Spleen (tissue), 11 donors: ENCODE results near the gene TRAPPC2B. TPM values are rescaled to one million over a fixed set of nuclear protein-coding genes. Genes with fewer than 3 reads are reported as not detected.
A peak's percentile ranks its signal among the peaks of the same experiment; 100 is the strongest.

Experiments
- DNase-seq: peaks from one replicate; pipeline ENCODE4 v3.0.0-alpha.2; 2020
- H3K27ac ChIP-seq, 8 donors: fragments of 200-600 bp; sonication (generic) in 7 of 8; 1 replicate in 4 of 8; 2 replicates in 4 of 8; pipeline versions ENCODE4 v1.5.0 to v1.8.0; 2016 to 2021; ENCODE audit warnings: inconsistent platforms in 4 of 8, mild to moderate bottlenecking in 4 of 8, moderate library complexity in 1 of 8
- H3K27me3 ChIP-seq, 7 donors: fragments of 200-600 bp; sonication (generic) in 6 of 7; replicated peaks in 1 of 7; 1 replicate in 4 of 7; 2 replicates in 3 of 7; pipeline versions ENCODE4 v1.5.0 to v1.8.0; 2016 to 2021; ENCODE audit warnings: inconsistent platforms in 3 of 7, mild to moderate bottlenecking in 1 of 7
- H3K36me3 ChIP-seq, 6 donors: fragments of 200-600 bp; sonication (generic) in 5 of 6; 1 replicate in 4 of 6; 2 replicates in 2 of 6; pipeline versions ENCODE4 v1.5.0 to v1.8.0; 2016 to 2021; ENCODE audit warnings: inconsistent platforms in 2 of 6
- H3K4me1 ChIP-seq, 6 donors: fragments of 200-600 bp; sonication (generic) in 5 of 6; 1 replicate in 3 of 6; 2 replicates in 3 of 6; pipeline versions ENCODE4 v1.5.0 to v1.8.0; 2016 to 2021; ENCODE audit warnings: inconsistent platforms in 3 of 6
- H3K4me3 ChIP-seq, 8 donors: fragments of 200-600 bp; sonication (generic) in 7 of 8; 1 replicate in 4 of 8; 2 replicates in 4 of 8; pipeline versions ENCODE4 v1.5.0 to v1.8.0; 2016 to 2021; ENCODE audit warnings: inconsistent platforms in 4 of 8, mild to moderate bottlenecking in 4 of 8, moderate library complexity in 2 of 8
- H3K9me3 ChIP-seq, 8 donors: fragments of 200-600 bp; sonication (generic) in 7 of 8; 1 replicate in 4 of 8; 2 replicates in 4 of 8; pipeline versions ENCODE4 v1.5.0 to v1.8.0; 2016 to 2021; ENCODE audit warnings: inconsistent platforms in 4 of 8
- CTCF ChIP-seq, 11 experiments: fragments of 200-600 bp in 7 of 11; fragments of 450-650 bp in 4 of 11; sonication (generic) in 4 of 11; IDR thresholded peaks in 8 of 11; conservative IDR thresholded peaks in 3 of 11; 1 replicate in 7 of 11; 2 replicates in 4 of 11; pipeline versions ENCODE4 v1.4.0 to v1.8.0; 2016 to 2021; ENCODE audit warnings: antibody characterized with exemption in 11 of 11, inconsistent platforms in 4 of 11, mild to moderate bottlenecking in 1 of 11
- POLR2A ChIP-seq, 3 donors: fragments of 450-650 bp; IDR thresholded peaks; one replicate each; pipeline ENCODE4 v1.5.1; 2017; ENCODE audit warnings: antibody characterized with exemption in 3 of 3, mild to moderate bottlenecking in 1 of 3
- POLR2AphosphoS5 ChIP-seq, 3 donors: sonication (generic); formaldehyde crosslinking; IDR thresholded peaks; one replicate each; pipeline ENCODE4 v1.5.1; 2017; ENCODE audit warnings: antibody characterized with exemption in 3 of 3
- WGBS, 5 donors: extraction: QIAGEN DNeasy Blood & Tissue Kit in 3 of 5; methylation state at CpG; one replicate each; pipeline versions ENCODE4 v1.1.5 to v1.1.7; 2013 to 2018; 5-methylcytosine and 5-hydroxymethylcytosine counted together
- intact Hi-C: fragments of 100-400 bp; cut with DNase I; formaldehyde crosslinking; loops from one replicate; pipeline ENCODE4 v1.15.0; 2023; ENCODE audit warnings: low total_unique reads
- polyA plus RNA-seq, 3 donors: library from polyadenylated mRNA; stranded (reverse); fragments of 200-250 nt; gene quantifications; one replicate each; pipeline ENCODE4 v1.2.1, GENCODE V29; 2013
- total RNA-seq, 7 donors: library from RNA; depleted of rRNA in 3 of 7; stranded (reverse); fragments of >200 nt in 3 of 7; fragmentation: NEBNext Ultra II Directional in 4 of 7; extraction: Animal tissue kit (Norgen Biotek cat#: 25700) in 4 of 7; gene quantifications; one replicate each; pipeline versions ENCODE4 v1.1.0 to v1.2.1, GENCODE V29; 2016 to 2021
- donor health status: healthy with polysubstance abuse.
- donor health status: DM: no; HTN: no; CAD: no; lungs with moderate emphysema.
- donor health status: DM: no; HTN: no; CAD: no.
- donor health status: Bipolar disorder and iron deficiency.
- donor health status: healthy.
- donor health status: DM: no; HTN: no; CAD: no.
- donor health status: DM: yes; HTN: yes; CAD: no.

TRAPPC2B gene
- total and polyA plus RNA-seq, 10 donors: 7.7 to 36.6 (median 21.2) TPM

GRCh38 chr19:57403737-57404563 lies 40.6 kb downstream of the TRAPPC2B start:
- Histone ChIP-seq H3K27ac (no peak overlapping the region), H3K27me3 (no peaks in the 10 kb centered on the region), H3K36me3 (peaks cover under 1 to 38% (median 13%) of the 10 kb centered on the region in 6 donors), H3K4me3 (no peak overlapping the region), H3K4me1 (peaks cover 0 to 5% (median 2%) of the 10 kb centered on the region in 6 donors), H3K9me3 (peaks cover 0 to 50% (median 43%) of the 10 kb centered on the region in 8 donors)
- intact Hi-C loops: no loop called here
- WGBS, 5 donors: 87 to 98% (median 96%) methylated on average over 2 to 9 of the region's 9 CpGs
- no peak for DNase-seq
- TF ChIP-seq POLR2A (IDR thresholded peaks at IDR 0.05): no peak
- no peak for TF ChIP-seq CTCF (IDR thresholded peaks at IDR 0.05 in 8 of 11, conservative IDR thresholded peaks at IDR 0.05 in 3 of 11)
- no peak for TF ChIP-seq POLR2AphosphoS5 (IDR thresholded peaks at IDR 0.05)

GRCh38 chr19:57406516-57407123 lies 43.3 kb downstream of the TRAPPC2B start:
- H3K27me3 ChIP-seq: no peaks in the 10 kb centered on the region
- H3K4me1 ChIP-seq: peaks cover 5 to 18% (median 12%) of the 10 kb centered on the region in 6 donors
- no peak overlapping the region for H3K27ac ChIP-seq
- DNase-seq: peak; percentile 86
- peaks cover 0 to 24% (median 18%) of the 10 kb centered on the region in 8 donors for H3K9me3 ChIP-seq
- no peak overlapping the region for H3K4me3 ChIP-seq
- intact Hi-C loops: loop anchor here (5.0 kb wide), 1 partner anchor 746 kb away; the partner anchor contains the start of gene ZNF329
- TF ChIP-seq POLR2AphosphoS5 (IDR thresholded peaks at IDR 0.05): peak in 2 of 3 donors; percentile 36 to 39
- peak; percentile 30 to 80 (median 66) for TF ChIP-seq CTCF (IDR thresholded peaks at IDR 0.05 in 8 of 11, conservative IDR thresholded peaks at IDR 0.05 in 3 of 11)
- TF ChIP-seq POLR2A (IDR thresholded peaks at IDR 0.05): no peak
- peaks cover 0 to 15% (median 0%) of the 10 kb centered on the region in 6 donors for H3K36me3 ChIP-seq
- 15 to 18% (median 18%) methylated on average over 8 of the region's 8 CpGs for WGBS, 5 donors

GRCh38 chr19:57410877-57411671 lies 47.7 kb downstream of the TRAPPC2B start, which contains the start of gene ZNF17:
Gene ZNF17, plus strand, starts transcription at chr19:57411161. Its CDS starts 2,455 bp downstream, at chr19:57413616.
- H3K27me3 ChIP-seq: no peaks in the 10 kb centered on the region
- H3K36me3 ChIP-seq: peaks cover 0 to 37% (median 29%) of the 10 kb centered on the region in 6 donors
- intact Hi-C loops: no loop called here
- H3K27ac ChIP-seq: peak within 1 kb of the TSS in 7 of 8 donors; percentile 32 to 85 (median 69)
- no peak for TF ChIP-seq POLR2A (IDR thresholded peaks at IDR 0.05)
- peak; percentile 79 to 87 (median 86) for TF ChIP-seq POLR2AphosphoS5 (IDR thresholded peaks at IDR 0.05)
- TF ChIP-seq CTCF (IDR thresholded peaks at IDR 0.05 in 8 of 11, conservative IDR thresholded peaks at IDR 0.05 in 3 of 11): no peak
- peak; percentile 97 for DNase-seq
- 0 to 1% (median 1%) methylated on average over 31 to 55 of the region's 55 CpGs for WGBS, 5 donors
- H3K9me3 ChIP-seq: peaks cover 0 to 14% (median 1%) of the 10 kb centered on the region in 8 donors
- peak within 1 kb of the TSS; percentile 91 to 99 (median 96) for H3K4me3 ChIP-seq
- H3K4me1 ChIP-seq: peaks cover 12 to 40% (median 25%) of the 10 kb centered on the region in 6 donors

Other genes with a start within 250 kb of the TRAPPC2B start
- not detected for gene USP29, start 243.6 kb upstream of the TRAPPC2B start, total RNA-seq
- gene USP29, start 243.6 kb upstream of the TRAPPC2B start, polyA plus RNA-seq: not detected
- gene ZIM3, start 218.3 kb upstream of the TRAPPC2B start, total RNA-seq: not detected
- gene ZIM3, start 218.3 kb upstream of the TRAPPC2B start, polyA plus RNA-seq: not detected
- not detected for gene DUXA, start 196.1 kb upstream of the TRAPPC2B start, total RNA-seq
- not detected for gene DUXA, start 196.1 kb upstream of the TRAPPC2B start, polyA plus RNA-seq
- gene ZNF264, start 172.1 kb upstream of the TRAPPC2B start, total RNA-seq: 10 to 100 TPM; 52.0 to 68.9 (median 58.9) TPM
- 1 to 10 TPM; 3.8 to 6.8 (median 6.4) TPM for gene ZNF264, start 172.1 kb upstream of the TRAPPC2B start, polyA plus RNA-seq
- gene AURKC, start 132.5 kb upstream of the TRAPPC2B start, total RNA-seq: 1 to 10 TPM; 3.1 to 8.3 (median 4.8) TPM
- gene AURKC, start 132.5 kb upstream of the TRAPPC2B start, polyA plus RNA-seq: 1 to 10 TPM; 4.1 to 5.5 (median 4.4) TPM
- gene ZNF805, start 122.9 kb upstream of the TRAPPC2B start, total RNA-seq: 10 to 100 TPM; 16.7 to 27.7 (median 18.1) TPM
- 1 to 10 TPM in 1 of 3 donors, under 1 TPM in 2; 0.22 to 1.1 (median 0.88) TPM for gene ZNF805, start 122.9 kb upstream of the TRAPPC2B start, polyA plus RNA-seq
- gene ZNF460, start 83.1 kb upstream of the TRAPPC2B start, total RNA-seq: 10 to 100 TPM; 60.8 to 84.7 (median 68.1) TPM
- gene ZNF460, start 83.1 kb upstream of the TRAPPC2B start, polyA plus RNA-seq: 1 to 10 TPM in 1 of 3 donors, under 1 TPM in 2; 0.24 to 2.1 (median 0.33) TPM
- 10 to 100 TPM in 6 of 7 donors, 1 to 10 TPM in 1; 9.7 to 16.9 (median 13.0) TPM for gene ZNF543, start 43.1 kb upstream of the TRAPPC2B start, total RNA-seq
- gene ZNF543, start 43.1 kb upstream of the TRAPPC2B start, polyA plus RNA-seq: 1 to 10 TPM; 1.6 to 2.4 (median 1.7) TPM
- 10 to 100 TPM in 6 of 7 donors, 1 to 10 TPM in 1; 9.8 to 16.7 (median 13.3) TPM for gene ZNF304, start 12.3 kb upstream of the TRAPPC2B start, total RNA-seq
- gene ZNF304, start 12.3 kb upstream of the TRAPPC2B start, polyA plus RNA-seq: 1 to 10 TPM; 2.9 to 3.9 (median 3.6) TPM
- 1 to 10 TPM; 3.3 to 8.8 (median 5.4) TPM for gene ZNF547, start within 50 bp of the TRAPPC2B start, total RNA-seq
- gene ZNF547, start within 50 bp of the TRAPPC2B start, polyA plus RNA-seq: 1 to 10 TPM; 2.3 to 3.5 (median 3.5) TPM
- gene ZNF548, start 26.3 kb downstream of the TRAPPC2B start, total RNA-seq: 10 to 100 TPM; 21.2 to 48.2 (median 34.6) TPM
- 10 to 100 TPM; 12.4 to 14.2 (median 12.5) TPM for gene ZNF548, start 26.3 kb downstream of the TRAPPC2B start, polyA plus RNA-seq
- 10 to 100 TPM; 13.4 to 23.0 (median 18.8) TPM for gene ZNF17, start 47.6 kb downstream of the TRAPPC2B start, total RNA-seq
- gene ZNF17, start 47.6 kb downstream of the TRAPPC2B start, polyA plus RNA-seq: 1 to 10 TPM; 1.8 to 3.5 (median 2.6) TPM
- gene ZNF749, start 71.8 kb downstream of the TRAPPC2B start, total RNA-seq: 10 to 100 TPM in 4 of 7 donors, 1 to 10 TPM in 3; 7.3 to 15.4 (median 10.8) TPM
- 1 to 10 TPM; 2.7 to 9.4 (median 5.4) TPM for gene ZNF749, start 71.8 kb downstream of the TRAPPC2B start, polyA plus RNA-seq
- gene VN1R1, start 93.6 kb downstream of the TRAPPC2B start, total RNA-seq: 1 to 10 TPM in 5 of 7 donors, under 1 TPM in 2; 0.82 to 2.0 (median 1.4) TPM
- gene VN1R1, start 93.6 kb downstream of the TRAPPC2B start, polyA plus RNA-seq: under 1 TPM; 0.26 to 0.30 (median 0.30) TPM
- 10 to 100 TPM; 10.9 to 33.7 (median 19.9) TPM for gene ZNF772, start 114.0 kb downstream of the TRAPPC2B start, total RNA-seq
- gene ZNF772, start 114.0 kb downstream of the TRAPPC2B start, polyA plus RNA-seq: 1 to 10 TPM; 1.4 to 3.3 (median 2.7) TPM
- 10 to 100 TPM in 6 of 7 donors, 1 to 10 TPM in 1; 8.8 to 20.4 (median 15.6) TPM for gene ZNF419, start 124.2 kb downstream of the TRAPPC2B start, total RNA-seq
- gene ZNF419, start 124.2 kb downstream of the TRAPPC2B start, polyA plus RNA-seq: 1 to 10 TPM; 5.9 to 8.7 (median 8.3) TPM
- gene ZNF773, start 136.4 kb downstream of the TRAPPC2B start, total RNA-seq: 10 to 100 TPM; 10.5 to 25.2 (median 17.5) TPM
- 1 to 10 TPM; 3.0 to 5.7 (median 3.9) TPM for gene ZNF773, start 136.4 kb downstream of the TRAPPC2B start, polyA plus RNA-seq
- 10 to 100 TPM in 4 of 7 donors, 1 to 10 TPM in 3; 8.5 to 13.0 (median 10.8) TPM for gene ZNF549, start 163.8 kb downstream of the TRAPPC2B start, total RNA-seq
- 1 to 10 TPM; 2.6 to 3.9 (median 2.8) TPM for gene ZNF549, start 163.8 kb downstream of the TRAPPC2B start, polyA plus RNA-seq
- gene ZNF550, start 196.3 kb downstream of the TRAPPC2B start, total RNA-seq: 10 to 100 TPM; 10.5 to 39.5 (median 13.3) TPM
- gene ZNF550, start 196.3 kb downstream of the TRAPPC2B start, polyA plus RNA-seq: 1 to 10 TPM; 5.4 to 6.4 (median 5.4) TPM
- gene ZNF416, start 215.4 kb downstream of the TRAPPC2B start, total RNA-seq: 1 to 10 TPM; 4.3 to 9.3 (median 6.1) TPM
- 1 to 10 TPM; 2.1 to 3.8 (median 3.4) TPM for gene ZNF416, start 215.4 kb downstream of the TRAPPC2B start, polyA plus RNA-seq
- 10 to 100 TPM in 3 of 7 donors, 1 to 10 TPM in 4; 5.1 to 12.0 (median 8.6) TPM for gene ZIK1, start 220.6 kb downstream of the TRAPPC2B start, total RNA-seq
- 1 to 10 TPM; 3.4 to 4.5 (median 3.7) TPM for gene ZIK1, start 220.6 kb downstream of the TRAPPC2B start, polyA plus RNA-seq
- gene ZNF530, start 236.3 kb downstream of the TRAPPC2B start, total RNA-seq: 1 to 10 TPM; 3.5 to 7.4 (median 4.1) TPM
- gene ZNF530, start 236.3 kb downstream of the TRAPPC2B start, polyA plus RNA-seq: 1 to 10 TPM; 2.4 to 3.2 (median 2.9) TPM